Measurements from ENCODE around the gene NR3C1.
A peak's percentile ranks its signal among the peaks of the same experiment; 100 is the strongest.

Gene NR3C1

DNA sequence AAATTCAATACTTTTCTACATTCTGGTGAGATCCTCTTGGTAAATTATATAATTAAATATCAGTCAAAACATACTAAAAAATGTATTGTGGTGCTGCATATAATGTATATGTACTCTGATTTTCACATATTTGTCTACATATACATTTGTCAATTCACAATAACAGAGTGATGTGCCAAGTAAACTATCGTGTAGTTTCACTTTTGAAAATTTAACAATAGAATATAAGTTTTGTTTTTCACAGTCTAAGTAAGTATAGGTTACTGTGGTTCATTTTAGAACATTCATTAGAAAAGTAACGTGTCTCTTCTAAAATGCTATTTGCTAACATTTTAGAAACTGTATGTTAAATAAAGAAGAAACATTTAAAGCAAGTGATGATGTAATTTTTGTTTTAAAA, 73.6 kb downstream of the NR3C1 start:
- no peak for DNase-seq

- no peak for DNase-seq
These were observed 74.8 kb downstream of the NR3C1 start for GRCh38 chr5:143328589-143329220.

DNA sequence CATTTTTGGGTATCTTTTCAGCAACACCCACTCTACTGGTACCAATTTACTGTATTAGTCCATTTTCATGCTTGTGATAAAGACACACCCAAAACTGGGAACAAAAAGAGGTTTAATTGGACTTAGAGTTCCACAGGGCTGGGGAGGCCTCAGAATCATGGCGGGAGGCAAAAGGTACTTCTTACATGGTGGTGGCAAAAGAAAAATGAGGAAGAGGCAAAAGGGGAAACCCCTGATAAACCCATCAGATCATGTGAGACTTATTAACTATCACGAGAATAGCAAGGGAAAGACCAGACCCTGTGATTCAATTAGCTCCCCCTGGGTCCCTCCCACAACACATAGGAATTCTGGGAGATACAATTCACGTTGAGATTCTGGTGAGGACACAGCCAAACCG, 78.4 kb downstream of the NR3C1 start:
- peak; percentile 64 for DNase-seq

- peak; percentile 68 for DNase-seq
These were observed 80.4 kb downstream of the NR3C1 start for GRCh38 chr5:143322931-143323630.

GRCh38 chr5:143322176-143322575, 81.3 kb downstream of the NR3C1 start:
- peak; percentile 29 for DNase-seq

DNA sequence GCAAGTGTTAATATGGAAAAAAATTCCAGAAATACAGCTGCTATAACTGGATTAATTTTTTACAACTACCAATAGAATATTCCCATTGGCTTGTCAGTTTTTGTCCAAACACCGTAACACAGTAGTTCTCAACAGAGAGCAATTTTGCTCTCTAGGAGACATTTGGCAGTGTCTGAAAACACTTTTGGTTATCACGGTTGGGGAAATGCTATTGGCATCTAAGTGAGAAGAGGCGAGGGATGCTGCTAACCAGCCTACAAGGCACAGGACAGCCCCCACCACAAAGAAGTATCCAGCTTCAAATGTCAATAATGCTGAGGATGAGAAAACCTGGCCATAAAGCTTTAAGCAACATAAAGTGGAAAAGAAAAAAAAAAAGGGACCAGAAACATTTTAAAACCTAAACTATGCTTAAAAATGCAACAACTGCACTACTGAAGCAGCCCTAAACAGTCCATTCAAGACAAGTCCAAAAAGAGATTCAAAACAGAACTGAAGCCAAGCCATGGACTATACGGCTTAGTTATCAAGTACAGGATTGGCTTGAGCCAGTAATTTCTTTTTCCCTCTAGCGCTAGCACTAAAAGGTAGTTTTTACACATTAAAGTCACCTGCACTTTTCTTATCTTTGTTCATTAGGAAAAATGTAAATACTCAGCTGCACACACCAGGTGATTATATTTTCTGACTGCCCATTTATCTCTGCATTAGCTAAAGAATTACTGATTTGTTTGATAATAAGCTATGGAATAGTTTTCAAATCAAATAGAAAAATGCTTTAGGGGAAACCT, 83.9 kb downstream of the NR3C1 start:
- no peak for DNase-seq

- DNase-seq: no peak
These were observed 84.7 kb downstream of the NR3C1 start for GRCh38 chr5:143318833-143319232.

- peak; percentile 76 for DNase-seq
These were observed 85.2 kb downstream of the NR3C1 start for GRCh38 chr5:143318270-143318669.

DNA sequence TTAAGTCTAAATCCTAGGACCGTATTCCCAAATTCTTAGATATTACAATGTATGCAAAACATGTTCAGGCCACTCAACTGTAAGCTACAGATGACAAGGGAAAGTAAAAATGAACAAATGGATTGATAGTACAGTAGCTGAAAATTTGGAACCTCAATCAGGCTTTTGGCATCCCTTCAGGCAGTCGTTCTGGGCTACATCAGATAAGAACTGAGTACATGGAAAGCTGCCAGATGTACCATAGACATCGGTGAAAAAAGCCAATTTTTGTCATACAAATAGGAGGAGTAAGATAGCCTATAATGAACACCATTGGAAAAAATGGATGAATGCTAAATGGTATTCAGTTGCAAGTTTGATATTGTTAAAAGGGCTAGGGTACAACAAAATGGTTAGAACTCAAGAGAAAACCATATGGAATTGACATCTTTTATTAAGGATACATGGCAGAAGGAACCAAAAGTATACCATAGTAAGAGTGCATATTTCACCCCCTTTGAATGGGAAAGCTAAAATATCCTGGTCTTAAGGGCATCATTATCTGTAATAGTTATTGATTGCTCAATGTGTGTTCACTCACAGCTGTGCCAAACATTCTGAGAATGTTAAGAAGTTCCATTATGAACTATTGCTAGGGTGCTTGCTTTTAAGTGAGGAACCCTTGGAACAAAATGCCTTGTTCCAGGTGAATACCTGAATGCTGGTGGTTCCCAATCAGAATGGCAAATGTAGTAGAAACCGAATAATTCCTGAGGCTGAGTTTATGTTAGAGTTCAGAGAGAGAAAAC, 86.4 kb downstream of the NR3C1 start:
- no peak for DNase-seq

DNA sequence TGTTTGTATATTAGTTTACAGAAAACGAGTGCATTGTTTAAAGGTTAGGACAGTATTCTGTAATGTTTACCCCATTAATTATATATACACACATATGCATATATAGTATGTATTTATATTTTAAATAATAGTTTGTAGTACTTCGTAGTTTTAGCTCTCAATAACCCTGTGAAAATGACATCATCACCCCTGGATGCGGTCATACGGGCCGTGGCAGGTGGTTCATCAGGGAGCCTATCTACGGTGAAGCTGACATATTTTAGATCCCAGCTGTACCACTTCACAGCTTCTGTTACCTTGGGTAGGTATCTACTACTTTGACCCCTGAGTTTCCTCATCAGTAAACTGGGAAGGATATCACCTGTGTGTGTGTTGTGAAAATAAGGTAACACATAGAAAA, 87.1 kb downstream of the NR3C1 start:
- no peak for DNase-seq

DNA sequence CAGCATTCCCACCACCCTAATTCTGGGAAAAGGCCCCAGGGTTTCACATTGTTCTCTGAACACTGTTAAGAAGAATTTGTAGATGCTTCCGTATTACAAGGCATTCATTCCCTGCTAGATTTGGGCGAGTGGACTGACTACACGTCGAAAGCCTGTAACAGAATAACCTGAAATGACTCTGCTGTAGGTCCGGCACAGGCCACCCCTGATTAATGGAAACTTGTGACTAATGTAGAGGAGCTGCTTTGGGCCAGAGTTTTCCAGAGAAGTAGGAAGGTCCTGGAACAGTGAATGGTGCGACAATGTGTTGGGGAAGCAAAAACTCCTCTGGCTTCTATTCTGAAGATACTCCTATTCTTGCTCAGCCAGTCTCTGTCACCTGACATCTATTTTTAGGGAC, 87.6 kb downstream of the NR3C1 start:
- no peak for DNase-seq

DNA sequence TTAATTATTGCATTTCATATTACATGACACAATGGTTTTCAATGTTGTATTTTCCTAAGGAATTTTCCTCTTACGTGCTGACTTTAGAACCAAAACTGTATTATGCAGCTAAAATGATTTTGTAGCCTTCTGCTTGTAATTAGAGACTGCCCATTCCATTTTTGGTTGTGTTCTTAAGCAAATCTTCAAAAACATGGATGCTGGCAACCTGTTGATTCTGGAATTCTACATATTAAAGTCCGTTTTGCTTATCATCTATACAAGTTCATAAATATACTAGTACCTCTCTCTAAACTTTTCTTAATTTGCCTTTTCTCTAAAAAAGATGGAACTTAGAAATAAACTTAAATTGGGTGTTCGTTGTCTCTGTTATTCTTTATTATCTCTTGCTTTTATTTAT, 88.3 kb downstream of the NR3C1 start:
- no peak for DNase-seq

DNA sequence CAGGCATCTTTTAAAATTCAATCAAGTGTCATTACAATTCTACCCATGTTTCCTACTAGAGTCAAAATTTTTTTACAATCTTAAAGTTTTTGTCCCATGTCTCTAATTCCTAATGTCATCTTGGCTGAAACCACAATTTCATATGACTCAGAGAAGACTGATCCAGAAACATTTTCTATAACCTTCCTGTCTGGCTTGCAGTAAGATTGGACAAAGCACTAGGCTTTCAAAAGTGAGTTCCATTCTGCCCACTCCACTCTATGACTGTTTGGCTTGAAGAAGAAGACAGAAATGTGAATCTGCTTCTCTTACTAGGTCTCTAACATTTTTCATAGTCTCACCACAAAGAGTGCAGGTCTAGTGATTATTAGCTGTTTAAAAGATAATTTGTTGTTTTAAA, 88.8 kb downstream of the NR3C1 start:
- DNase-seq: peak; percentile 83

DNA sequence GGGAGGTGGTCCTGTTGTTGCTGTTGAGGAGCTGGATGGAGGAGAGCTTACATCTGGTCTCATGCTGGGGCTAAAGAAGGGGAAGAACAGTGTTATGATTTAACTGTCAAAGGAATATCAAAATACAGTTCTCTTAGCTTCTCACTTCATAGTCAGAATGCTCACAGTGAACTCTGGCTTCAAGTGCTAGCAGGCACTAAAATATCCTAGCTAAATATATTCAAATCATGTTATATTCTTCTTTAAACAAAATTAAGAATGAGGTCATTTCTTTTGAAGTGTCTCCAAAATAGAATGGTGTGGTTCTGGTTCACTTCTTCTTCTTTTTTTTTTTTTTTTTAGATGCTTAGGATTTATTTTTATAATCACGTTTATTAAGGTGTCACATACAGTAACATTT, 89.4 kb downstream of the NR3C1 start:
- DNase-seq: no peak

- DNase-seq: no peak
These were observed 90.1 kb downstream of the NR3C1 start for GRCh38 chr5:143313298-143313852.

- no peak for DNase-seq
These were observed 90.7 kb downstream of the NR3C1 start for GRCh38 chr5:143312822-143313221.

- DNase-seq: no peak
These were observed 91.5 kb downstream of the NR3C1 start for GRCh38 chr5:143311955-143312354.

DNA sequence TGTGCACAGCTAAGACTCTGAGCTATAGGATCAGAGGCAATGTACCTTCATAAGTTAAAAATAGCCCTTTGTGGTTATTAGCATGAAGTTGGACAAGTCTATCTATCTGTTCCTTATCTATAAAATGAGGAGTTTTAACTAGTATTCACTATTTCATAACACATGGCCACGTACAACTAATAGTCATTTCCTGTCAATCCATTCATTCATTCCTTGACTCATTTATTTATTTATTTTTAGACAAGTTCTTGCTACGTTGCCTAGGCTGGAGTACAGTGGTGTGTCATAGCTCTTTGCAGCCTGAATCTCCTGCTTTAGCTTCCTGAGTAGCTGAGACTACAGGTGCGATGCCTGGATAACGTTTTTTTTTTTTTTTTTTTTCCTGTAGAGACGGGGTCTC, 92.1 kb downstream of the NR3C1 start:
- peak; percentile 62 for DNase-seq

- peak; percentile 77 for DNase-seq
These were observed 93.6 kb downstream of the NR3C1 start for GRCh38 chr5:143309661-143310431.

- no peak for DNase-seq
These were observed 94.8 kb downstream of the NR3C1 start for GRCh38 chr5:143308731-143309130.

GRCh38 chr5:143306040-143306439, 97.4 kb downstream of the NR3C1 start:
- no peak for DNase-seq

- no peak for DNase-seq
These were observed 98.5 kb downstream of the NR3C1 start for GRCh38 chr5:143304836-143305475.

Measured in inflammatory macrophage treated with lipopolysaccharide for 4 hours (primary cell).